ENCODE measurements around the gene PCGF6.
"Not testable (repeated sequence)": the region's sequence is repeated elsewhere in the genome, so short reads cannot be mapped to it uniquely, and the experiment has no call there.

Gene PCGF6

GRCh38 chr10:103265717-103266329 is 85.1 kb downstream of the PCGF6 start:
- Histone ChIP-seq H3K27me3 (ENCODE audit: low read length) (no peaks in the 10 kb centered on the region), H3K9ac (ENCODE audit: low read length) (no peak overlapping the region), H3K79me2 (ENCODE audit: insufficient read depth, low read length) (no peaks in the 10 kb centered on the region), H3K27ac (ENCODE audit: low read depth, low read length) (no peak overlapping the region), H3K9me2 (replicated peaks; ENCODE audit: insufficient read depth, low read length) (no peaks in the 10 kb centered on the region), H3K36me3 (ENCODE audit: low read length) (no peaks in the 10 kb centered on the region), H2AFZ (ENCODE audit: low read depth, low read length, severe bottlenecking) (no peak overlapping the region), H3F3A (ENCODE audit: insufficient read depth) (no peaks in the 10 kb centered on the region), H3K4me3 (ENCODE audit: insufficient read depth, low read length, poor library complexity, severe bottlenecking) (no peak overlapping the region), H3K9me3 (ENCODE audit: insufficient read depth, low read length) (no peaks in the 10 kb centered on the region), H4K20me1 (ENCODE audit: low read depth, low read length) (no peaks in the 10 kb centered on the region), H3K4me2 (ENCODE audit: low read depth, low read length, poor library complexity, severe bottlenecking) (no peak overlapping the region)
- no peak for TF ChIP-seq CTCF (IDR thresholded peaks at IDR 0.05; ENCODE audit: insufficient read depth, low read length, poor library complexity, severe bottlenecking)
- TF ChIP-seq EZH2phosphoT487 (conservative IDR thresholded peaks at IDR 0.05; ENCODE audit: low read length), result no peak

DNA sequence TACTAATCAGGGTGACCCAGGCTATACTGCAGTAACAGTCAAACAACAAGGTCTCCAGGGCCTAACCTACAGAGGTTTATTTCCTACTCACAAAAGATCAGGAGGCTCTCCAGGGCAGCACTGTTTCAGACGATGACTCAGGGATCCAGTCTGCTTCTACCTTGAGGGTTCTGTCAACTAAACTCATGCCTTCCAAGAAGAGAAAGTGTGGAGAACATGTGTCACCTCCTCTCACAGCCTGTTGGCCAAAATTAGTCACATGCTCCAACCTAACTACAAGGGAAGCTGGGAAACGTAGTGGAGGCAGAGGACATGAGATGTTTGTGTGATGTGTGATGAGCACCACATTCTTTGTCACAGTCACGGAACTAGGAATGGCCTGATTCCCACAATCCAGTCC is 88.7 kb downstream of the PCGF6 start:
- no peaks in the 10 kb centered on the region for H3K27me3 ChIP-seq (ENCODE audit: low read length)
- H3K4me2 ChIP-seq (ENCODE audit: low read depth, low read length, poor library complexity, severe bottlenecking), result no peak overlapping the region
- H3K79me2 ChIP-seq (ENCODE audit: insufficient read depth, low read length), result no peaks in the 10 kb centered on the region
- H3K9ac ChIP-seq (ENCODE audit: low read length), result no peak overlapping the region
- no peaks in the 10 kb centered on the region for H3F3A ChIP-seq (ENCODE audit: insufficient read depth)
- no peak overlapping the region for H2AFZ ChIP-seq (ENCODE audit: low read depth, low read length, severe bottlenecking)
- H3K9me3 ChIP-seq (ENCODE audit: insufficient read depth, low read length), result no peaks in the 10 kb centered on the region
- no peak overlapping the region for H3K27ac ChIP-seq (ENCODE audit: low read depth, low read length)
- no peaks in the 10 kb centered on the region for H4K20me1 ChIP-seq (ENCODE audit: low read depth, low read length)
- no peak overlapping the region for H3K4me3 ChIP-seq (ENCODE audit: insufficient read depth, low read length, poor library complexity, severe bottlenecking)
- no peaks in the 10 kb centered on the region for H3K36me3 ChIP-seq (ENCODE audit: low read length)
- TF ChIP-seq EZH2phosphoT487 (conservative IDR thresholded peaks at IDR 0.05; ENCODE audit: low read length) (no peak), CTCF (IDR thresholded peaks at IDR 0.05; ENCODE audit: insufficient read depth, low read length, poor library complexity, severe bottlenecking) (no peak)
- H3K9me2 ChIP-seq (replicated peaks; ENCODE audit: insufficient read depth, low read length), result no peaks in the 10 kb centered on the region

GRCh38 chr10:103259989-103260388 is 91.0 kb downstream of the PCGF6 start:
- Histone ChIP-seq H3K27ac (ENCODE audit: low read depth, low read length) (no peak overlapping the region), H2AFZ (ENCODE audit: low read depth, low read length, severe bottlenecking) (no peak overlapping the region), H3K79me2 (ENCODE audit: insufficient read depth, low read length) (no peaks in the 10 kb centered on the region), H3K9me2 (replicated peaks; ENCODE audit: insufficient read depth, low read length) (no peaks in the 10 kb centered on the region), H3K36me3 (ENCODE audit: low read length) (no peaks in the 10 kb centered on the region), H3F3A (ENCODE audit: insufficient read depth) (no peaks in the 10 kb centered on the region), H3K27me3 (ENCODE audit: low read length) (no peaks in the 10 kb centered on the region), H3K4me2 (ENCODE audit: low read depth, low read length, poor library complexity, severe bottlenecking) (no peak overlapping the region), H3K9ac (ENCODE audit: low read length) (no peak overlapping the region), H3K9me3 (ENCODE audit: insufficient read depth, low read length) (no peaks in the 10 kb centered on the region), H3K4me3 (ENCODE audit: insufficient read depth, low read length, poor library complexity, severe bottlenecking) (no peak overlapping the region), H4K20me1 (ENCODE audit: low read depth, low read length) (no peaks in the 10 kb centered on the region)
- TF ChIP-seq EZH2phosphoT487 (conservative IDR thresholded peaks at IDR 0.05; ENCODE audit: low read length) (no peak), CTCF (IDR thresholded peaks at IDR 0.05; ENCODE audit: insufficient read depth, low read length, poor library complexity, severe bottlenecking) (no peak)

- H3K79me2 ChIP-seq (ENCODE audit: insufficient read depth, low read length); H3K36me3 ChIP-seq (ENCODE audit: low read length); H3K9me3 ChIP-seq (ENCODE audit: insufficient read depth, low read length); H3K27ac ChIP-seq (ENCODE audit: low read depth, low read length); H3K4me2 ChIP-seq (ENCODE audit: low read depth, low read length, poor library complexity, severe bottlenecking); H3K4me3 ChIP-seq (ENCODE audit: insufficient read depth, low read length, poor library complexity, severe bottlenecking); H2AFZ ChIP-seq (ENCODE audit: low read depth, low read length, severe bottlenecking); H3F3A ChIP-seq (ENCODE audit: insufficient read depth); H3K27me3 ChIP-seq (ENCODE audit: low read length); H3K9ac ChIP-seq (ENCODE audit: low read length); H3K9me2 ChIP-seq (replicated peaks; ENCODE audit: insufficient read depth, low read length); H4K20me1 ChIP-seq (ENCODE audit: low read depth, low read length): not testable (repeated sequence)
Observed at GRCh38 chr10:103258928-103259327, 92.0 kb downstream of the PCGF6 start.

Data from SU-DHL-6 (cell line).